ENCODE measurements around the gene C11orf86.

- TF ChIP-seq SUZ12 (IDR thresholded peaks at IDR 0.05; ENCODE audit: extremely low read depth, insufficient read depth, insufficient read length) (no peak), YY1 (IDR thresholded peaks at IDR 0.05; ENCODE audit: insufficient read depth, insufficient read length) (no peak)
Observed at GRCh38 chr11:66996609-66997273, 21.6 kb downstream of the C11orf86 start.
